ENCODE data around the gene LARGE2.
A peak's percentile ranks its signal among the peaks of the same experiment; 100 is the strongest.
"Not testable (repeated sequence)": the region's sequence is repeated elsewhere in the genome, so short reads cannot be mapped to it uniquely, and the experiment has no call there.

The LARGE2 gene

GRCh38 chr11:45896422-45896984 is 26.0 kb upstream of the LARGE2 start:
- FAIRE-seq, result no peak

GRCh38 chr11:45897556-45897955 is 24.9 kb upstream of the LARGE2 start:
- FAIRE-seq, result no peak

GRCh38 chr11:45899086-45899447 is 23.4 kb upstream of the LARGE2 start:
- no peak for FAIRE-seq

- FAIRE-seq, result peak; percentile 65
Measured at GRCh38 chr11:45899448-45900174, 22.8 kb upstream of the LARGE2 start.

- not testable (repeated sequence) for FAIRE-seq
Measured at GRCh38 chr11:45900175-45900800, 22.2 kb upstream of the LARGE2 start.

GRCh38 chr11:45900916-45901617 is 21.4 kb upstream of the LARGE2 start:
- FAIRE-seq, result no peak

- no peak for FAIRE-seq
Measured at GRCh38 chr11:45901626-45902025, 20.8 kb upstream of the LARGE2 start.

- no peak for FAIRE-seq
Measured at GRCh38 chr11:45902452-45903380, 19.7 kb upstream of the LARGE2 start.

- FAIRE-seq, result no peak
Measured at GRCh38 chr11:45904309-45904915, 18.0 kb upstream of the LARGE2 start.

- no peak for FAIRE-seq
Measured at GRCh38 chr11:45905095-45905494, 17.4 kb upstream of the LARGE2 start.

GRCh38 chr11:45905576-45905975 is 16.9 kb upstream of the LARGE2 start:
- not testable (repeated sequence) for FAIRE-seq

- FAIRE-seq, result no peak
Measured at GRCh38 chr11:45906096-45906682, 16.3 kb upstream of the LARGE2 start.

- no peak for FAIRE-seq
Measured at GRCh38 chr11:45906965-45907611, 15.4 kb upstream of the LARGE2 start, which contains the start of gene FREY1. Gene FREY1, minus strand, starts transcription at chr11:45907271. Its CDS starts 26 bp downstream, at chr11:45907245.

GRCh38 chr11:45907911-45908370 is 14.5 kb upstream of the LARGE2 start:
- FAIRE-seq, result no peak

- no peak for FAIRE-seq
Measured at GRCh38 chr11:45909594-45910475, 12.6 kb upstream of the LARGE2 start.

GRCh38 chr11:45910623-45911022 is 11.8 kb upstream of the LARGE2 start:
- no peak for FAIRE-seq

- no peak for FAIRE-seq
Measured at GRCh38 chr11:45913514-45913913, 8.9 kb upstream of the LARGE2 start.

GRCh38 chr11:45913942-45914635 is 8.4 kb upstream of the LARGE2 start:
- no peak for FAIRE-seq

GRCh38 chr11:45915446-45915845 is 7.0 kb upstream of the LARGE2 start:
- no peak for FAIRE-seq

Measured in islet of Langerhans (tissue), 1 donor.